NOMO-1 treated with dmso at 0.1 percent for 144 hours (cell line): Measurements from ENCODE around the gene LRRC8A.
"Not testable (repeated sequence)": the region's sequence is repeated elsewhere in the genome, so short reads cannot be mapped to it uniquely, and the experiment has no call there.

Experiments
- DNase-seq: peaks from one replicate; lab custom pipeline; 2025; ENCODE audit not compliant: unreplicated experiment; lab: John Stamatoyannopoulos, UW

Gene LRRC8A

GRCh38 chr9:128881884-128882676 is at the start of gene LRRC8A, which contains the start of gene KYAT1:
Gene LRRC8A, plus strand, starts transcription at chr9:128882133. Its CDS starts 25,032 bp downstream, at chr9:128907165.
Gene KYAT1, minus strand, starts transcription at chr9:128881950. Its CDS starts 36,545 bp downstream, at chr9:128845405.
- peak; percentile 96 for DNase-seq

GRCh38 chr9:128833696-128834095 is 48.2 kb upstream of the LRRC8A start:
- no peak for DNase-seq

- DNase-seq, result no peak
Observed at GRCh38 chr9:128835246-128836210, 46.4 kb upstream of the LRRC8A start.

- no peak for DNase-seq
Observed at GRCh38 chr9:128836509-128837145, 45.3 kb upstream of the LRRC8A start.

GRCh38 chr9:128838338-128838737 is 43.6 kb upstream of the LRRC8A start:
- no peak for DNase-seq

- no peak for DNase-seq
Observed at GRCh38 chr9:128840524-128840923, 41.4 kb upstream of the LRRC8A start.

- no peak for DNase-seq
Observed at GRCh38 chr9:128841694-128842492, 40.0 kb upstream of the LRRC8A start.

- not testable (repeated sequence) for DNase-seq
Observed at GRCh38 chr9:128843171-128843570, 38.8 kb upstream of the LRRC8A start.

- DNase-seq, result no peak
Observed at GRCh38 chr9:128845186-128845931, 36.6 kb upstream of the LRRC8A start.

GRCh38 chr9:128846680-128847030 is 35.3 kb upstream of the LRRC8A start:
- no peak for DNase-seq

- no peak for DNase-seq
Observed at GRCh38 chr9:128847803-128848202, 34.1 kb upstream of the LRRC8A start.

GRCh38 chr9:128851024-128851423 is 30.9 kb upstream of the LRRC8A start:
- not testable (repeated sequence) for DNase-seq

- DNase-seq, result not testable (repeated sequence)
Observed at GRCh38 chr9:128851779-128852600, 29.9 kb upstream of the LRRC8A start.

- DNase-seq, result not testable (repeated sequence)
Observed at GRCh38 chr9:128852646-128853045, 29.3 kb upstream of the LRRC8A start.

GRCh38 chr9:128854454-128854853 is 27.5 kb upstream of the LRRC8A start:
- not testable (repeated sequence) for DNase-seq

- DNase-seq, result not testable (repeated sequence)
Observed at GRCh38 chr9:128858476-128858875, 23.5 kb upstream of the LRRC8A start.

GRCh38 chr9:128860937-128861336 is 21.0 kb upstream of the LRRC8A start:
- DNase-seq, result no peak

GRCh38 chr9:128861501-128861900 is 20.4 kb upstream of the LRRC8A start:
- DNase-seq, result no peak

- DNase-seq, result no peak
Observed at GRCh38 chr9:128862401-128862851, 19.5 kb upstream of the LRRC8A start.
